Limb (tissue), 2 donors: ENCODE measurements around the gene LCN15.
"Not testable (repeated sequence)": the region's sequence is repeated elsewhere in the genome, so short reads cannot be mapped to it uniquely, and the experiment has no call there.

Experiments used
- DNase-seq, 2 donors: peaks; one replicate each; pipeline ENCODE4 v3.0.0-alpha.2; 2016; ENCODE audit errors: extremely low spot score in 2 of 2

Gene LCN15

DNA sequence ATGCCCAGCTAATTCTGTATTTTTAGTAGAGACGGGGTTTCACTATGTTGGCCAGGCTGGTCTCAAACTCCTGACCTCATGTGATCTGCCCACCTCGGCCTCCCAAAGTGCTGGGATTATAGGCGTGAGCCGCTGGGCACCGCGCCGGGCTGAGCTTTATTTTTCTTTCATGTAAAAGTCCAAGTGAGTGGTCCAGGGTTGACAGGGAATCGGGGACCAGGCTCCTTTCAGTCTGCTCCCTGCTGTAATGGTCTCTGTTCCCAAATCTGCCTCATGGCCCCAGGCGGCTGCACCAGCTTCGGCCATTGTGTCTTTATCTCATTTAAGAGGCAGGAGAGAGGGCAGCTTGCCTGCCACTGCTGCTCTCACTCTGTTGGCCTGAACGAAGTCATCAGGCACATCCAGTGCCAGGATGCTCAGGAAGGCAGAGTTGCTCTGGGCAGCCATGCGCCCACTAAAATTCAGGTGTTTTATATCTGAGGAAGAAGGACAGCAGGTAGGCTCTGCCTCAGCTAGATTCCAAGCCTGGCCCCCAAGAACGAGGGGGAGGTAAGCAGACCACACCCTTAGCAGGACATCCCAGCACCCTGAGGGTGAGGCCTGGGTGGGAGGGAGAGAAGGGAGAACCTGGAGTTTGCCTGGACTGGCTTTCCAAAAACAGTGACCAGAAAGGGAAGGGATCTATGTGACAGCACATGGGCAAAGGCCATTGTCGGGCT lies 30.1 kb upstream of the LCN15 start:
- no peak for DNase-seq

DNA sequence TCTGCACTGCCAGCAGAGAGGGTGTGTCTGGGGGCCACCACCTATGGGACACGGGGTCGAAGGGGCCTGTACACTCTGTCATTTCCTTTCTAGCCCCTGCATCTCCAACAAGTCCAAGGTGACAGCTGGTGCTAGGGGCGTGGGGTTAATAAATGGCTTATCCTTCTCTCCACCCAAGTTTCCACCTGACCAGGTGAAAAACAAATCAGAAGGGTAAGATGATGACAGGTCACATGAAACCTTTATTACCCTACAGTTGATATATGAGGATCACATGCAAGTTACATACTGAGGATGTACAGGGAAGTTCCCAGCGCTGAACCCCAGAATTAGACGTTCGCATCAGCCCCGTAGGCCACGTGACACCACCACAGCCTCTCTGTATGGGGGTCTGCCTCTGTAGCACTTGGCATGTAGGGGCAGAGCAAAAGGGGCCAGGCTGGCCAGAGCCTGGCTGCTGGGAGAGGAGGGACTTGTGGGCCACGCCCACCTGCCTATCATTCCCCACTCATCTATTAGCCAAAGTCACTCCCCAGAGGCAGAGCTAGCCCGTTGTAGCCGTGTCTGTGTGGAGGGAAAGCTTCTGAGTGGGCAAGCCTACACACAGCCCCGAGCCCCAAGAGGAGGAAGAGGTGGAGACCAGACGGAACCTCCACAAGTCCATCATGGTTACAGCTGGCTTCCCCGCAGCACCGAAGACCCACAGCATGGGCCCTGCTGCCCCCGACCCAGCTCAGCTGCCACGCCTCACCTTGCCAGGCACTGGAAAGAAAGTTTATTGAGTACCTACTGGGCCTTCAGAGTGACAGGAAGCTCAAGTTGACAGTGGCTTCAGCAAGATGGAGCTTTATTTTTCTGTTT lies 29.0 kb upstream of the LCN15 start:
- no peak for DNase-seq

DNA sequence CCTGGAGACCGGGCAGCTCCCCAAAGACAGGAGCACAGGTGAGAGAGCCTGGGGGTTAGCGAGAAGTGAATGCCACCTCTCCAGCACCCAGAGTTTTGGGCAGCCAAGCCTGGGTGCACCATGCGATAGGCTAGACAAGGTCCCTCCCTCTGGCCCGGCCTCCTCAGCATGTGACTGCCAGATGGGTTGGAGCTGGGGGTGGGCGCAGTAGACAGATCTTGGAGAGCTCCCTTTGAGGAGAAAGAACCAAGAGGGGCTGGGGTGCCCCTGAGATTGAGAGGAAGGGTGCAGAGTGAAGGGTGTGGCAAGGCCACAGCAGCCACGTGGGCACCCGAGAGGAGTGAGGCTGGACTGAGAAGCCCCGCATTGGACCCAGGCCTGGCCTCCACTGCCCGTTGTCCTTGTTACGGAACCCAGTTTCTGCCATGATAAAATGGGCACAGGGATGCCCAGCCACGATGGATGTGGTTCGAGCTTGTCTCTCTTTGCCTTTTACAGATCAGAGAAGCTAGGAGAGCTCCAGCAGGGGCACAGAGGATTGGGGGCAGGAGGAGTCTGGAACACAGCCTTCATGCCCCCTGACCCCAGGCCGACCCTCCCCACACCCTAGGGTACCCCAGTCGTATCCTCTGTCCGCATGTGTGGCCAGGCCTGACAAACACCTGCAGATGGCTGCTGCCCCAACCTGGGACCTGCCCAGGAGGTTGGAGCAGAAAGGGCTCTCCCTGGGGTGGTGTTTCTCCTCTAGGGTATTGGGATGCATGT lies 28.2 kb upstream of the LCN15 start:
- no peak for DNase-seq

DNA sequence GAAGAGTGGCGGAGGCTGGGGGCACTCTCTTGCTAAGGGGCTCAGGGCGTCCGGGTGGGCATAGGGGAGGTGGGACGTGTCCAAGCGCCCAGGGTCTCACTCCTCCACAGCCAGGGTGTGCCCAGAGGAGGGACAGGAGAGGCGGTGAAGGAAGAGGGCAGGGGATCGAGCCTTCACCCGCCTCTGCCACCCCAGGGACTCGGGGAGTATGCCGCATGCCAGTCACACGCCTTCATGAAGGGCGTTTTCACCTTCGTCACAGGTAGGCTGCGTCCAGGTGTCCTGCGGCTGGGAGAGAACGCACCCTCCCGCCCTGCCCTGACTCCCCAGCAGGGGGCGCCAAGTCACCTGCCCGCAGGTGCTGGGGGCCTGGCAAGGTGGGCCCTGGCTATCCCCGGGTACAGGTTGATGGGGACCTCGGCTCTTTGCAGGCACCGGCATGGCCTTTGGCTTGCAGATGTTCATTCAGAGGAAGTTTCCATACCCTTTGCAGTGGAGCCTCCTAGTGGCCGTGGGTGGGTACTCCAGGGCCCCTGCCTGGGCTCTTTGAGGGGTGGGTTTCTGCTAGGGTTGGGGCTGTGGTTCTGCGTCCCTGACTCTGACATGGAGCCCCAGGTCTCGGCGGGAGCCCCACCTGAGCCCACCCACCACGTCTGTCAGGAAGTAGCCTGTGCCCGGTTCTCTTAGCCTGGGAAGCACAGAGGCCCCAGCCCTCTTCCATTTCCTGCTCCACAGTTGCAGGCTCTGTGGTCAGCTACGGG lies 27.4 kb upstream of the LCN15 start:
- peak in 1 of 2 donors; percentile 73 for DNase-seq

DNA sequence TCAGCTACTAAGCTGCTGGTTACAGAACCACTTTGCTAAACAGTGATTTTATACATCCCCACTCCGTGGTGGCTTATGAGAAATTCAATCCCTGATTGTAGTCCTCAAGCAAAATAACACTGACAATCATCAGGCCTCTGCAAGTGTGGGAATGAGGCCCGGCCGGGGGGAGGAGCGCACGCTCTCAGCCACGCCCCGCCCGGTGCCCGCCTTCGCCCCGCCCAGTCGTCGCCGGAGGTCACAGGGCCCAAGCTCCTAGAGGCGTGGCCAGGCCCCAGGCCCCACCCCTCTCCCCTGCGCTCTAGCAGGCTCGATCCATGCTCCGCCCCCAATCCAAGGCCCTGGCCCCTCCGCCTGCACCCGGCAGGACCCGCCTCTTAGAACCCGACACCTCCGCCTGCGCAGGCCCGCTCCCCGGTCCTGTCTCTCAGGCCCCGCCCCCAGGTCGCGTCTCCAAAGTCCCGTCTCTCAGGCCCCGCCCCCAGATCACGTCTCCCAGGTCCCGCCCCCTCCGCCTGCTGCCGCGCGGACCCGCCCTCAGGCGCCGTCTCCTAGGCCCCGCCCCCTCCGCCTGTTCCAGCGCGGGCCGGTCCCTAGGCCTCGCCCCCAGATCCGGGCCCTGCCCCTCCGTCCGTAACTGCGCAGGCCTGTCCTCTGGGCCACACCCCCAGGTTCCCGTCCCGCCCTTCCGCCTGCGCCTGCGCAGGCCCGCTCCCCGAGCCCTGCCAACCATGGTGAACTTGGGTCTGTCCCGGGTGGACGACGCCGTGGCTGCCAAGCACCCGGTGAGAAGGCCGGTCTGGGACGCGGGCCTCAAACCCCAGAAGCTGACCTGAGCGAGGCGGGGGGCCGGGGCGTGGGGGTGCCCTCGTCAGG lies 26.6 kb upstream of the LCN15 start, which contains the start of gene TMEM141:
Gene TMEM141, plus strand, starts transcription at position 705 of the 876 bp plus-strand sequence. Its CDS starts 27 bp downstream, at position 732.
- peak; percentile 100 for DNase-seq

DNA sequence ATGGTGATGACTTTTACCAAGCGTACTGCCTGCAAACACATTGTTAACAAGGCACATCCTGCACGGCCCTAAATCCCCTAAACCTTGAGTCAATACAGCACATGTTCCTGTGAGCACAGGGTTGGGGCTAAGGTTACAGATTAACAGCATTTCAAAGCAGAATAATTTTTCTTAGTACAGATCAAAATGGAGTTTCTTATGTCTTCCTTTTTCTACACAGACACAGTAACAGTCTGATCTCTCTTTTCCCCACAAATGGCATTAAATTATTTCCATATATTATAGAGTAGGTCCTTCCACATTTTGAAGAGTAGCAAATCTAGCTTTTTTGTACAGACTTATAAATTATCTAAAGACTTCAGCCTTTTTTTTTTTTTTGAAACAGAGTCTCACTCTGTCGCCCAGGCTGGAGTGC lies 25.2 kb upstream of the LCN15 start:
- no peak for DNase-seq

DNA sequence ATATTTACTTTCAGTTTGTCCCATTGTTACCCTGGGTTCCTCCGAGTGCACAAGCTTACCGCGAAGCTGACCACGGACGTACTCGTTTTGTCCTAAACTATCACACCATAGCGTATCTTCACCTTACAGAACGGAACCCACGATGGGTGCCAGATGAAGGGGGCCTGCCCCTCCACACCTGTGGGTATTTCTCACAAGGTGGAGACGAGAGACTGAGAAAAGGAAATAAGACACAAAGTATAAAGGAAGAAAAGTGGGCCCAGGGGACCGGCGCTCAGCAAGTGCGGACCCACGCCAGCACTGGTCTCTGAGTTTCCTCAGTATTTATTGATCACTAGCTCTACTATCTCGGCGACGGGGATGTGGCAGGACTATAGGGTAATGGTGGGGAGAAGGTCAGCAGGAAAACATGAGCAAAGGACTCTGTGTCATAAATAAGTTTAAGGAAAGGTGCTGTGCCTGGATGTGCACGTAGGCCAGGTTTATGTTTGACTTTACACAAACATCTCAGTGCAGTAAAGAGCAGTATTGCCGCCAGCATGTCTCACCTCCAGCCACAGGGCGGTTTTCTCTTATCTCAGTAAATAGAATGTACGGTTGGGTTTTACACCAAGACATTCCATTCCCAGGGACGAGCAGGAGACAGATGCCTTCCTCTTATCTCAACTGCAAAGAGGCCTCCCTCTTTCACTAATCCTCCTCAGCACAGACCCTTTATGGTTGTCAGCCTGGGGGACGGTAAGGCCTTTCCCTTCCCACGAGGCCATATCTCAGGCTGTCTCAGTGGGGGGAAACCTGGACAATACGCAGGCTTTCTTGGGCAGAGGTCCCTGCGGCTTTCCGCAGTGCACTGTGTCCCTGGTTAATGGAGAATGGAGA lies 24.6 kb upstream of the LCN15 start:
- not testable (repeated sequence) for DNase-seq

DNA sequence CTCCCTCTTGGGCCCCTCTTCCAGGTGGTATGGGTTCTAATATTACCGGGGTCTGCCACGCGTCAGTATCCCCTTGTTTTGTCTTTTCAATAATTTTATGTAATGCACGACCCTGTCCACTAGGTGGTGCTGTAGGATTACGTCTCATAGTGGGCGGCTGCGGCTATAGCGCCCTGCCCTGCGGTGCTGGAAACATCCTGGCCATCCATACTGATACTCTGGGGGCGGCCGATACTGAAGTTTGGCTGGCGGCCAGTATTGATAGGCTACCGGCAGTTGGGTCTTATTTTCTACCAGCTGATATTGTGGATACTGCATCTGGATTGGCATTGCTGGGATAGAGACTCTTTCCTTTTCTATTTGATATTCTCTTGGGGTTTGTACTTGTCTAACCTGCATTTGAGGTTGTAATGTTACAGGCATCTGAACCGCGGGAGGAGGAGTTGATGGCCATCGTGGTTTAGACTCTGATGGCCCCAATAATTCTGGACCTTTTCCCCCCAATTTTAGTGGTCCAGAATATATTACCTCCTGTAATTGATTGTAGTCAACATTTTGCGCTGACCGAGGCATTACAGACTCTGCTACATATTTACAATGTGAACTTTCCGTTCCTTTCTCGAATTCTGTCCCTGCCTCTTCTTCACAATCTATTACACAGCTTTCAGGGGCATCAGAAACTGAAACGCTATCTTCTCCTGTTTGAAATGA lies 23.5 kb upstream of the LCN15 start:
- peak; percentile 79 to 82 for DNase-seq

DNA sequence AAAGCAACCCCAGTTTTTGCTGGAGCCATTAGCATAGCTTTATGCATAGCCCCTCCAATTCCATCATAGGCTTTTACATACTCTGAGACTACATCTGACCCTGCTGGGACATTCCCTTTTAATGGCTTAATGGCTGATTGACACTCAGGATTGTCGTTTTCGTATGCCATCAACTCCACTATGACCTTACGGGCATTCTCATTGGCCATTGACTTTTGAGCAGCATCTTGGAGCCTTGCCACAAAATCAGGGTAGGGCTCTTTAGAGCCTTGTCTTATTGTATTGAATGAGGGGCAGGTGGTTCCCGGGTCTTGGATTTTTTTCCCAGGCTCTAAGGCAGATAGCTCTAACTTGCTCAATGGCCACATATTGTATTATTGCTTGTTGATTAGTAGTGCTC lies 22.7 kb upstream of the LCN15 start:
- not testable (repeated sequence) for DNase-seq

DNA sequence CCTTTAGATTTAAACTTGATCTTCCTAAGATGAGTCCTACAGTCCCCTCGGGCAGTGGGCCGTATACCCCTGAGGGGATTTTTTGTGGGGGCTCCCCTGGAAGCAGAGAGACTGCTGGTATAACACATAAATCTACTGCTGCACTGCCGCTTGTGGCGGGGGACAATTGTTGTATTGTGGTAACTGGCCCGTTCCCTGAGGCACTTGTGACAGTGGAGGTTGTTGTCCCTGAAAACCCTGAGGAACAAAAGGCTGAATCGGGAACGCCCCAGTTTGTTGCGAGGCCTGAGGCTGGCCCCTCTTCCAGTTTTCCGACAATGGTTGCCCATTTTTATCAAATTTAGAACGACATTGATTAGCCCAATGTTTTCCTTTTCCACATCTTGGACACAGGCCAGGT lies 22.1 kb upstream of the LCN15 start:
- no peak for DNase-seq

DNA sequence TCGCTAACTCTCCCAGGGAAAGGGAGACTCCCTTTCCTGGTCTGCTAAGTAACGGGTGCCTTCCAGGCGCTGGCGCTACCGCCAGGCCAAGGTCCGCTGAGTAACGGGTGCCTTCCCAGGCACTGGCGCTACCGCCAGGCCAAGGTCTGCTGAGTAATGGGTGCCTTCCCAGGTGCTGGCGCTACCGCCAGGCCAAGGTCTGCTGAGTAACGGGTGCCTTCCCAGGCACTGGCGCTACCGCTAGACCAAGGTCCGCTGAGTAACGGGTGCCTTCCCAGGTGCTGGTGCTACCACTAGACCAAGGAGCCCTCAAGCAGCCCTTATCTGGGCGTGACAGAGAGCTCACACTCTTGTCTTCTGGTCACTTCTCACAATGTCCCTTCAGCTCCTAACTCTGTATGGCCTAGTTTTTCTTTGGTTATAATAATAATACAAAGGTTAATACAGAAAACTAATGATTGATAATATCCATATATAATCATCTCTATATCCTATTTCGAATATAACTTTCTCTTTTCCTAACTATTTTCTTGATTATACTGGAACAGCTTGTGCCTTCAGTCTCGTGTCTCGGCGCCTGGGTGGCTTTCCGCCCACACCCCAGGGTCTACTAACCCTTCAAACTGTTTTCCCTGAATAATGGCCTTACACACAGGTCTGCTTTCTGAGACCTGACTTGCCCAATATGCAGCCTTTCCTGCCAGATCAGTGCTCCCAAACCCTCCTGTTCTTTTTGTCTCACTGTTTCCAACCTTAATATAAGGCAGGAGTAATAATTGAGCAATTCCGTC lies 21.4 kb upstream of the LCN15 start:
- not testable (repeated sequence) for DNase-seq

DNA sequence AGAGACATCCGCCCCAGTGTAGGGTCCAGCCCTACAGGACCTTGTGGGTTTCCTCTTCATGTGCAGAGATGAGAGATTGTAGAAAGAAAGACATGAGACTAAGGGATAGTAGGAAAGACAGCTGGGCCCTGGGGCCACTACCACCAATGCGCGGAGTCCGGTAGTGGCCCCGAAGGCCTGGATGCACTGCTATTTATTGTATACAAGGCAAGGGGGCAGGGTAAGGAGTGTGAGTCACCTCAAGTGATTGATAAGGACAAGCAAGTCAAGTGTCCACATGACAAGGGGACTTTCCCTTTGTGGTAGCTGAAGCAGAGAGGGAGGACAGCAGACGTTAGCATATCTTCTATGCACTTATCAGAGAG lies 20.7 kb upstream of the LCN15 start:
- no peak for DNase-seq

DNA sequence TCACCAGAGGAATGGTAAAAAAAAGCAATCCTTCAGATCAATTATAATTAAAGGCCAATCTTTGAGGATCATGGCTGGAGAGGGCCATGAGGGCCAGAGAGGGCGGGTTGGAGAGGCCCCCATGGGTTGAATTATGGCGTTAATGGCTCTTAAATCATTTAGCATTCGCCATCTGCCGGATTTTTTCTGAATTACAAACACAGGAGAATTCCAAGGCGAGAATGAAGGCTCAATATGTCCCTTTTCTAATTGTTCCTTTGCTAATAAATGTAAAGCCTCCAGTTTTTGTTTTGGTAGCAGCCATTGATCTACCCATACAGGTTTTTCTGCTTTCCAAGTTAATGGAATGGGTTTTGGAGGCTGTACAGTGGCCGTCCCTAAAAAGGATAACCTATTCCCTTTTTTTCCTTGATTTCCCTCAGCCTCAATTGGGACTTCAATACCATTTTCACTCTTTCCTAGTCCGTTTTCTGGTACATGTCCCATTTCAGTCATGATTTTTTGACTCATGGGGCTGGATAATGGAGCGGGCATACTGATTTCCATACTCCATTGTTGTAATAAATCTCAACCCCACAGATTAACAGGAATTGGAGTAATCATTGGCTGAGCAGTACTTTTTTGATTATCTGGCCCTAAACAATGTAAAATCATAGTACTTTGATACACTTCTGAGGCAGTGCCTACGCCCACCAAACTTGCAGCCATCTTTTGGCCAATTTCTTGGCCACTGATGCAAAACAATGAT lies 20.1 kb upstream of the LCN15 start:
- DNase-seq = no peak

DNA sequence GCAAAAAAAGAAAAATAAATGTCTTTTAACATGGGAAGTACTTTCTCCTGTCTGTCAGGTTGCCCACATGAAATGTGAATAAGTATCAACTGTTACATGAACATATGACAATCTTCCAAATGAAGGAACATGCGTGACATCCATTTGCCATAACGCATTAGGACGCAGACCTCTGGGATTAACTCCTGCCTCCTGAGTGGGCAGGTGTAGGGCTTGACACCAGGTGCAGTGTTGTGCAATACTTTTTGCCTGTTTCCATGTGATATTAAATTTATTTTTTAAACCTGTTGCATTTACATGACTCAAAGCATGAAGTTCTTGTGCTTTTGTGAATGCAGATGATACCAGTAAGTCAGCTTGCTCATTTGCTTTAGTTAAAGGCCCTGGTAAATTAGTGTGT lies 18.1 kb upstream of the LCN15 start:
- DNase-seq = no peak

DNA sequence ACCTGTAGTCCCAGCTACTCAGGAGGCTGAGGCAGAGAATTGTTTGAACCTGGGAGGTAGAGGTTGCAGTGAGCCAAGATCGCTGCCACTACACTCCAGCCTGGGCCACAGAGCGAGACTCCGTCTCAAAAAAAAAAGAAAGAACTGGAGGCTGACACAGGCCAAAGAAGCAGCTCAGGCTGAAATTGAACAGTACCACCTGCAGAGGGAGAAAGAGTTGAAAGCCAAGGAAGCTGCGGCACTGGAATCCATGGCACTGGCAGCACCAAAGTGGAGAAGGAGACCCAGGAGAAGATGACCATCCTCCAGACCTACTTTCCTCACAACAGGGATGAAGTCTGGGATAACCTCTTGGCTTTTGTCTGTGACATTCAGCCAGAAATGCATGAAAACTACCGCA lies 15.5 kb upstream of the LCN15 start:
- DNase-seq = no peak

DNA sequence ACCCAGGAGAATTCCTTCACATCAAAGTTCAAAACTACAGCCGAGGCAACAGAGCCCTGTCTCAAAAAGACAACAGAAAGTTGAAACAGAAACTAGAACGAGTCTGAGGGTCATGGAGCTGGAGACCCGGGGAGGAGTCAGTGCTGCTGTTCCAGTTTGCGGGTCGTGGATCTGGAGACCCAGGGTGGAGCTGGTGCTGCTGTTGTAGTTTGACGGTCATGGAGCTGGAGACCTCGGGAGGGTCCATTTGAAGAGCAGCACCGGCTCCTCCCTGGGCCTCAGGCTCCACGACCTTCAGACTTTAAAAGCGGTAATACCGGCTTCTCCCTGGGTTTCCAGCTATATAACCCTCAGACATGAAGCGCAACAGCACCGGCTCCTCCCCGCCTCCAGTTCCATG lies 13.0 kb upstream of the LCN15 start:
- no peak for DNase-seq

DNA sequence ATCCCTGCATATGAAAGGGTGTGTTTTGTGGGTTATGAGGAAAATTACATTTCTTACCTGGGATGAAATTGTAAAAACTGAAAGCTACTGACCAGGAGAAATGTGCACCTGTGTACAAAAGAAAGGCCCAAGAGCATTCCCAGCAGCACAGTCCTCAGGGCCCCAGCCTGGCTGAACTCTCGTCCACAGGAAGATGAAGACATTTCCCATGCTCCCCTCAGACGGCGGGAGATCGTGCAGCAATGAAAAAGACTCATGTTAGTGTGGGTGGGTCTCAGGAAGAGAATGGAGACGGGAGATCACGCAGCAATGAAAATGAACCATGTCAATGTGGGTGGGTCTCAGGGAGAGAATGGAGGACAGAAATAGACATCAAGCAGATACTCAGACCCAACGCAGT lies 12.6 kb upstream of the LCN15 start:
- no peak for DNase-seq
